Erythroblast (primary cell): ENCODE data around the gene ATG14.
A peak's percentile ranks its signal among the peaks of the same experiment; 100 is the strongest.

Source experiments
- GATA1 ChIP-seq: IDR thresholded peaks from 2 replicates; pipeline ENCODE4 v1.6.1; 2011; ENCODE audit warnings: low read depth, mild to moderate bottlenecking, control low read depth, low read length, moderate library complexity
- POLR2A ChIP-seq: IDR thresholded peaks from 2 replicates; pipeline ENCODE4 v1.6.1; 2011; ENCODE audit warnings: mild to moderate bottlenecking, low read length

GRCh38 chr14:55372825-55373224, 38.8 kb downstream of the ATG14 start:
- TF ChIP-seq POLR2A (peak; percentile 30), GATA1 (no peak)
